Measurements from ENCODE around the gene DSCAML1.
"Not testable (repeated sequence)": the region's sequence is repeated elsewhere in the genome, so short reads cannot be mapped to it uniquely, and the experiment has no call there.

Gene DSCAML1

GRCh38 chr11:117818041-117818873 lies 21.2 kb upstream of the DSCAML1 start:
- no peak for DNase-seq

DNA sequence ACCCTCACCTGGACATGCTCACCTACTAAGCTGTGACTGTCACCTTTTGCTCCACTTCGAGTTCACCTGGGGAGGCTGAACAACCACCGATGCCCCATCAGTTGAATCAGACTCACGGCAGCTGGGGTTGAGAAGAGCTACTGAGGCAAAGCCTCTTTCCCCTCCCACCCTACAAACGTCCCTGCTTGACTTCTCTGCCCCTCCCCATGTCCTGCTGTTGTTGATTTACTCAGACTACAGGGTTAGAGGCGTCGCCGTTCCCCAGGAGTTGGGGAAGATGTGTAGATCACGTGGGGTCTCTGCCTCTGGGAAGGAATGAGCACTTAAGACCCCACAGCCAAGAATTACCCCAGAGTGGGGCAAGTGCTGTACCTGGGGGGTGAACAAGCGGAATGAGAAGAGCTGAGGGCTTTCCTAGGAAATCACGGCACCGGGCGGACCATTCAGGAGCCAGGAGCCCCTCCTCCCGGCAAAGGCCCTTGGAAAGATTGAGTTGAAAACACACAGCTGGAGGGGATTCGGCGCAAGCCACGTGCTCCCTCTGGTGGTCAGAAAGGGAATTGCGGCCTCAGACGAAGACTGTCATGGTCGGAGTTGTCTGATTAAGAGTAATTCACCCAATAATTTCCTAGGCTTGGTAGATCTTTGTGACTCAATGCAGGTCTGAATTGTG lies 20.5 kb upstream of the DSCAML1 start:
- peak; percentile 60 for DNase-seq

GRCh38 chr11:117816846-117817367 lies 19.9 kb upstream of the DSCAML1 start:
- DNase-seq, result peak; percentile 28

GRCh38 chr11:117816151-117816741 lies 19.2 kb upstream of the DSCAML1 start:
- no peak for DNase-seq

DNA sequence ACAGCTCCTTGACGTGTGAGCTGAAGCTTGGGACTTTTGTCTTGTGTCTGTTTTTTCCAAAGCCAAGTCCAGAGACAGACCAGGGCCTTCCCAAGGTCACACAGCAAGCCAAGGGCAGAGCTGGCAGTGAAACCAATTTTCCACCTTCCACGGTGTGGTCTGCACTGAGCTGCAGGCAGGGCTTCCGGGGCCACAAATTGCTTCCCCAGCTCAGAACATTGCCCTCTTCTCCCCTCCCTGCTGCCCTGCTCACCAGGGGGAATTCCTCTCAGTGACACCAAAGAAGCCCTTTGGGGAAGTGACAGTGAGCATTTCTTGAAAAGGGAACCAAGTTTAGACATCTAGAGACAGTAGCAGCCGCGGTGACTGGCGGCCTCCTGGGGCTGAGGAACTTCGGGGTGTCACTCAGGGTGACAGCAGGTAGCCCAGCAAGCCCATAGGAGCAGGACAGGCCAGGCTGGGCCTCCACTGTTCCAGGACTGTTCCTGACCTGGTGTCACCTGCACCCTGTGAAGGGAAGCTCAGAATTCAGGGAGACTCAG lies 18.3 kb upstream of the DSCAML1 start:
- DNase-seq, result peak; percentile 94

DNA sequence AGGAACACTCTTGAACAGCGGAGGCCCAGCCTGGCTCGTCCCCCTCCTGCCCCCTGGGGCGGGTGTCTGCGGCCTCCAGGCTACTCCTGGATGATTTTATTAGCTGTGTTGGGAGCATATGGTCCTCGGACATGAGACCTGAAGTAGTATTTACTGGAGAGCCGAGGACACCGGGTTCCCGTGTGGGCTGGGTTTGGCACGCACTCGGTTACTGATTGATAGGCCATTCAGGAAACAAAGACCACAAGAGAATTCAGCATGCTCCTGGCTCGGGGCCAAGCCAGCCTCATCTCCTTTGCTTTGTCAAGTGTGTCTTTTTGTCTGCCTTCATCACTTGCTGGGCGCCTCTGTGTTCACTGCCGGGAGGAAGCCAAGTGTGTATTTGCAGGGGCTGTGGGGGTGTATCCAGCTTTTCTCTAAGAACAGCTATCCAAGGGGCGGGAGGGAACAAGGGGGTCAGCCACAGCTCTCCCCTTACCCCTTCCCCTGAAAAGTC lies 17.8 kb upstream of the DSCAML1 start:
- peak; percentile 80 for DNase-seq

GRCh38 chr11:117814204-117814765 lies 17.3 kb upstream of the DSCAML1 start:
- DNase-seq, result no peak

- not testable (repeated sequence) for DNase-seq
These were observed 13.0 kb upstream of the DSCAML1 start for GRCh38 chr11:117810056-117810451.

DNA sequence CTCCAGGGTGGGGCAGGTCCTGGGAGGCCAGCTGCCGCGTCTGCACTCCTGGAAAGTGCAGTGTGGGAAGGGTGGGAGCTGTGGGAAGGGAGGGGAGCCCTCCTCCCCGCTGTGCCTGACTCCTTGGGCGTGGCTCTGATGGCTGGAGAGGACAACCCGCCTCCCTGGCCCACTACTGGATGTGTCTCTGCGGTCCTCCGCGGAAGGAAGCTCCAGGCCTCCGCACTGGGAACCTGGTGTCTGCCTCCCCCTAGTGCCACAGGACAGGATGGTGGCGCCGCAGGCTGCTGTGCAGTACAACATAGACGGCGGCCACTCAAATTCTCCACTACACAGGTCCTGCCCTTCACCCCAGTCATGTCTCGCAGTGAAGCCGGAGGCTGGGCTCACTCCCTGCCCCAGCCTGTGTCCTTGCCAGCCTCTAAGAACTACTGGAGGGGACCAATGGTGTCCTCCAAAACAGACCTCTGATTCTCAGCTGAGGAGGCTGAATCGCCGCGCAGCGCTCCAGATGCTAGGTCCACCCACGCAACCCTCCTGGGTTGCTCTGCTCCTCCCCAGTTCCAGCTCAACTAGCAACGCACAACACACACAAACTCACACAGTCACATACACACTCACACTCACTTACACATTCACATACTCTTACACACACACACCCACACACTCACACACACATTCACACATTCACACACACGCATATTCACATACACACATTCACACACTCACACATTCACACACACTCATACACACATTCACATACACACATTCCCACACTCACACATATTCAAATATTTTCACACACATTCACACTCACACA lies 12.4 kb upstream of the DSCAML1 start:
- peak; percentile 65 for DNase-seq

DNA sequence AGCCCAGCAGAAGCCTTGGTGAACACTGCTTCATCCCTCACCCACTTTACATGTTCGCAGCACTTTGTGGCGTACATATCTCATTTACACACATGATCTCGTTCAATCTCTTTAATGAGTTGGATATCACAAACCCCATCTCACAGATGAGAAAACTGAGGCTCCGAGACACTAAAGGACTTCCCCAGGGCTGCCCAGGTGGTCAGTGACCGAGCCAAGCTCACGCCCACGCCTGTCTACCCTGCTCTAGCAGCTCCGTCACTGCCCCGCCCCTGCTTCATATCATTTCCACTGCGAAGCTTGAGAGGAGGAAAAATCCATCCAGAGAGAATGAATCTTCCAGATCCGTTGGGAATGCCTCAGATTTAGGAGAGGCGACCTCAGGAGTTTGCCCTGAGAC lies 11.8 kb upstream of the DSCAML1 start:
- no peak for DNase-seq

DNA sequence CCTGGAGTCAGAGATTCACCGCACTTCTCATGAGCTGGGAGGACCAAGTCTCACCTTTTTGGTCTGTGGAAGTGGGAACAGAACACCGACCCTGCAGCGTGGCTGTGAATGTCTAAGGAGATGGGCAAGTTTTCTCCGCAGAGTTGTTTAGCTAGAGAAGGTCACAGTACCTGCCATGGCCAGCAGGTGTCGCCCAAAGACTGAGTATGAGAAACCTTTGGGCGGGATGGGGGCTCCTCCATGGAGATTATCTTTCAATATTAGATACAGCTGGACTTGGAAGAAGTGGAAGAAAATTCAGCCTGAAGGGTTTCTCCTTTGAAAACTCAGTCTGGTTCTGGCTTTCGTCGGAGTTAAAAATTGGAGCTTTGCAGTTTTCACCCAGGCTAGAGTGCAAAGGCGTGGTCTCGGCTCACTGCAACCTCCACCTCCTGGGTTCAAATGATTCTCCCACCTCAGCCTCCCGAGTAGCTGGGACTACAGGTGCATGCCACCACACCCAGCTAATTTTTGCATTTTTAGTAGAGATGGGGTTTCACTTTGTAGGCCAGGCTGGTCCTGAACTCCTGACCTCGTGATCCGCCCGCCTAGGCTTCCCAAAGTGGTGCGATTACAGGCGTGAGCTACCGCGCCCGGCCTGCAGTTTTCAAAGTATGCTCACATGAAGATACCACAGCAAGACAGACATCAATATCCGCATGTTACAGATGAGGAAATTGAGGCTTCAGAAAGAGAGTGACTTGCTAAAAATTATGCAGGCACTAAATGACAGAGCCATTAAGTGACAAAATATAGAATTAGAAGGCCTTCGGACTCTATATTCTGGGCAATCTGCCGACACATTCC lies 10.7 kb upstream of the DSCAML1 start:
- peak; percentile 41 for DNase-seq

DNA sequence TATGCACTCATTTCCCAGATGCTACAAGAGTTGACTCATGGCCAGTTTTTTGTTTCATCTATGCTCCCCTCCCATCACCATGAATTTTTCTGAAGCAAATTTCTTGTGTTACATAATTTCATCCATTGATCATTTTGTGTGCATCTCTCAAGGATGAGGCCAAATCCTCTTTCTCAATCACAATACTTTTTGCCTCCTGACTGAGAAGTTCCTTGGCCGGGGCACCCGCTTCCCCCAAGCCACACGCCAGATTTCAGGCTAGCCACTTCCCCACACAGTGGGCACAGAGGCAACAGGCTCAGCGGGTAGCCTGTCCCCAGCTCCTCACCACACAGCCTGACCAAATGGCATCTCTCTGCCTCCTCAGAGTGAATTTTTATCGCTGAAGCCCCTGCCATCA lies 9.8 kb upstream of the DSCAML1 start:
- peak; percentile 83 for DNase-seq

DNA sequence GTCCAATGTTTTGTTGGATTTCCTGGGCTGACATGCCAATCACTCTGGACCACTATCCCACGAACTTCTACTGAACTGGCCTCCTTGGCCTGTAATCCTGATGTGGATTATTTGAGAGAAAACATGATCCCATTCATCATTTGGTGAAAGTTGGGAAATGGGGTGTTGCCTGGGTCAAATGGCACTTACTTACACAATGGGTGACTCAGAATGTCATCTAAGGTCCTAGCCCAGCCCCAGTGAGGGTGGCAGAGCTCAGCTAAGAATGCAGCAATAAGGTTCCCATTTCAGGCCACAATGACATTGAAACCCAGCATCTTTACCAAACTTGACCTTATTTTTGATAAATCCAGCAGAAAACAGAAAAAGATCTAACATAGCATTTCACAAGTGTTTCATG lies 8.0 kb upstream of the DSCAML1 start:
- peak; percentile 70 for DNase-seq

- DNase-seq, result no peak
These were observed 6.9 kb upstream of the DSCAML1 start for GRCh38 chr11:117803896-117804295.

DNA sequence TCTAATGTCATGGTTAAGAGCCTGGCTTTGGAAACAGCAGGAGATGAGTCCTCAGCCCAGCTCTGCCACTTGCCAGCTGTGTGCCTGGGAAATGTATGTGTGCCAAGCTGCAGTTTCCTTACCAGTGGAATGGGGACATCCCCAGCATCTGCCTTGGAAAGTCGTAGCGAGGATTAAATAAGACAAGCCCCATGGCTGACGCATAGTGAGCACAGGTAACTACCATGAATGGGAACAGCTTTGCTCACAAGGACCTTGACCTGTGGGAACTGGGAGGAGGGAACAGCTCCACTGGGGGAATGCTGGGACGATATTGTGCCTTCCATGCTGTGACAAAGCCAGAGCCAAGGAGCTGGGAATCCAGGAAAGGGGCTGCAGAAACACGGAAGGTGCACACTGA lies 2.6 kb upstream of the DSCAML1 start:
- DNase-seq, result no peak

DNA sequence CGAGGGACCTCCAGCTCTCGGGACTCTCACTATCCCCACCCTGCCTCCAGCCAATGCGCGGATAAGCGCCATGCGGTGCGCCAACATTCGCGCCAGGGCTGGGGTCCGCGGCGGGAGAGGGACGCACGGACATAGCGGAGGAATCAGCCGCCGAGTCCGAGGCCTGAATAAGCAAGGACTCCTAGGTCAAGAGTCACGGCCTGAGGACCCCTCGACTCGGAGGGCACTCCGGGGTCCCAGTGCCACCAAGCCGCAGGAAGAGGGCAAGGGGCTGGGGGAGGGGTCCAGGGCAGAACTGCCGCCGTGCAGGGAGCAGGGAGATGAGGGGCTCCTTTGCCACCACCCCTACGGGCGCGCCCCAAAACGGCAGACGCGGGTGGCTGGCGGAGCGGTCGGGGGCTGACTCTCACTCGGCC lies 552 bp downstream of the DSCAML1 start:
- no peak for DNase-seq

GRCh38 chr11:117795638-117796455 lies 1.2 kb downstream of the DSCAML1 start:
- no peak for DNase-seq

DNA sequence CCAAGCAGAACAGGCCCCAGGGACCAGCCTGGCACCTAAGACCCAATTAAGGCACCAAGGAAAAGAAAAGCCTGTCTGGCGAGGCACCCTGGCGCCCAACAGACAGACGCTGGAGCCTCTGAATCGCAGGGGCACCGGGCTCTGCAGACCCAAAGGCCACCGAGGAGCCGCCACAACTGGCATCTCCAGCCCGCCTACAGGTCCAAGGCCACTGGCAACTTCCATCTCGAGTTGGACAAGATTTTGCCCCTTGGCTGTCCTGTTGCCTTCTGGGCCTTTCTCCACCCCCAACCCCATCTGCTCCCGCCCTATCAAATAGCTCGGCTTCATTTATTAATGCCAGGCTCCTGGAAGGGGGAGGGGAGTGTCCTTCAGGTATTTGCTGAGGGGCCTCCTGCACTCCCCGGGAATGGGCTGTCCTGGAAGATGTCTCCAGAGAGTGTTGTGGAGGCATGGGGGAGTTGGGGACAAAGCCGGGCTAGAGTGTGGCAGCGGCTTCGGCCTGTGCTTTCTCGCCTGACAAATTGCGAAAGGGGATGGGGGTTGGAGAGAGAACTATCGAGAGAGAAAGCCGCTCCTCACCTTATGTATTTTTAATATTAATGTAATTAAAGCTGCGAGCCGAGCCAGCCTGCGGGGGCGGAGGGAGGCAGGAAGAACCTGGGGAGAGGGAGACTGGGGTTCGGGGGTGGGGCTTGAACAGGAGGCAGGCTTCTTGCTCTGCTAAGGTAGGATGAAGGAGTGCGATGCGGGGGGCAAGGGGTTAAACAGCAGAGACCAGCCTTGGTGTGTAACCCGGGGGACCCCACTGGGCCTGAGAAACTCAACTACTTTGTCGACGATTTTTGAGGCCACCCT lies 2.0 kb downstream of the DSCAML1 start:
- DNase-seq, result no peak

GRCh38 chr11:117794135-117794534 lies 2.9 kb downstream of the DSCAML1 start:
- no peak for DNase-seq

Measured in MV-4-11 (cell line).